ENCODE results near the gene EIF1AX.

Gene EIF1AX

DNA sequence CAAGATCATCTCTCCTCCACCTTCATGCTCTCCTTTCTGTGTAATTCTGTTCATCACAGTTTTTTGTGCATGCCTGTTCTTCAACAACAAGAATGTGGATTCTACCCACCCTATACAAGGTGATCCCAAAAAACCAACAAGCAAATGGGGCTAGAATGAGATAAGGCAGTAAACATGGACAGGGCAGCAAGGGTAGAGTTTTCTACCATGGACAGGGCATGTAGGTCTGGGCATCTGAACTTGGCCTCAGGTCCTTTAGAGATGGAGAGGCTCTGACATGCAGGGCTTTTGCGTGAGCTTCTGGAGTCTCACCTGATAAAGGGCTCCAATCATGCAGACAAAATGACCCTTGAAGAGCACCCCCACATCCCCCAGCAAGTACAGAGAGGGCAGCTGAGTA lies 61.4 kb downstream of the EIF1AX start:
- TF ChIP-seq, protein P1, sequence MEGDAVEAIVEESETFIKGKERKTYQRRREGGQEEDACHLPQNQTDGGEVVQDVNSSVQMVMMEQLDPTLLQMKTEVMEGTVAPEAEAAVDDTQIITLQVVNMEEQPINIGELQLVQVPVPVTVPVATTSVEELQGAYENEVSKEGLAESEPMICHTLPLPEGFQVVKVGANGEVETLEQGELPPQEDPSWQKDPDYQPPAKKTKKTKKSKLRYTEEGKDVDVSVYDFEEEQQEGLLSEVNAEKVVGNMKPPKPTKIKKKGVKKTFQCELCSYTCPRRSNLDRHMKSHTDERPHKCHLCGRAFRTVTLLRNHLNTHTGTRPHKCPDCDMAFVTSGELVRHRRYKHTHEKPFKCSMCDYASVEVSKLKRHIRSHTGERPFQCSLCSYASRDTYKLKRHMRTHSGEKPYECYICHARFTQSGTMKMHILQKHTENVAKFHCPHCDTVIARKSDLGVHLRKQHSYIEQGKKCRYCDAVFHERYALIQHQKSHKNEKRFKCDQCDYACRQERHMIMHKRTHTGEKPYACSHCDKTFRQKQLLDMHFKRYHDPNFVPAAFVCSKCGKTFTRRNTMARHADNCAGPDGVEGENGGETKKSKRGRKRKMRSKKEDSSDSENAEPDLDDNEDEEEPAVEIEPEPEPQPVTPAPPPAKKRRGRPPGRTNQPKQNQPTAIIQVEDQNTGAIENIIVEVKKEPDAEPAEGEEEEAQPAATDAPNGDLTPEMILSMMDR (IDR thresholded peaks at IDR 0.05) = no peak

Measured in LNCAP (cell line).